HEK293 (cell line): Measurements from ENCODE around the gene SFXN3.

Experiments
- CTCF ChIA-PET: fragments of 350-600 bp; formaldehyde crosslinking; extraction: SDS; loops from one replicate; lab custom pipeline; 2021; ENCODE audit warnings: antibody characterized with exemption; lab: Yijun Ruan, JAX
- POLR2A ChIA-PET: fragments of 300-600 bp; formaldehyde crosslinking; extraction: SDS; loops from one replicate; lab custom pipeline; 2020; ENCODE audit warnings: antibody characterized with exemption, inconsistent platforms; lab: Yijun Ruan, JAX
- H3K27ac ChIP-seq: fragments of 200-500 bp; sonication (Bioruptor generic); 2 replicates; pipeline ENCODE4 v1.5.1; 2014; ENCODE audit warnings: low read depth, low read length, control low read depth, inconsistent platforms; ENCODE audit errors: extremely low read depth
- H3K36me3 ChIP-seq, 2 experiments: fragments of 200-500 bp in 1 of 2; sonication (Bioruptor generic) in 1 of 2; 1 replicate in 1 of 2; 2 replicates in 1 of 2; pipeline ENCODE4 v1.5.1; 2014 to 2017; ENCODE audit warnings: inconsistent platforms in 2 of 2, low read length in 2 of 2; ENCODE audit not compliant: control insufficient read depth in 2 of 2, insufficient read depth in 1 of 2
- H3K4me1 ChIP-seq: fragments of 200-500 bp; sonication (Bioruptor generic); 2 replicates; pipeline ENCODE4 v1.5.1; 2014; ENCODE audit warnings: mild to moderate bottlenecking, low read length, inconsistent platforms; ENCODE audit not compliant: control insufficient read depth, insufficient read depth
- H3K4me3 ChIP-seq: 2 replicates; pipeline ENCODE4 v1.5.1; 2011; ENCODE audit warnings: low read depth, mild to moderate bottlenecking, control low read depth, low read length, moderate library complexity
- H3K9me3 ChIP-seq: fragments of 200-500 bp; sonication (Bioruptor generic); 2 replicates; pipeline ENCODE4 v1.5.1; 2014; ENCODE audit warnings: low read depth, low read length, inconsistent platforms; ENCODE audit not compliant: control insufficient read depth, insufficient read depth
- CTCF ChIP-seq: fragments of 450-650 bp; formaldehyde crosslinking; IDR thresholded peaks from 2 replicates; pipeline ENCODE4 v1.5.1; 2016; ENCODE audit warnings: missing biosample characterization, missing genetic modification characterization
- GLI2 ChIP-seq: fragments of 450-650 bp; formaldehyde crosslinking; IDR thresholded peaks from 2 replicates; pipeline ENCODE4; 2017; ENCODE audit warnings: missing biosample characterization, missing genetic modification characterization, low read depth, borderline replicate concordance
- KLF10 ChIP-seq: fragments of 450-650 bp; IDR thresholded peaks from 2 replicates; pipeline ENCODE4 v1.5.1; 2018; ENCODE audit warnings: missing biosample characterization, mild to moderate bottlenecking, missing genetic modification characterization
- KLF8 ChIP-seq: fragments of 450-650 bp; formaldehyde crosslinking; IDR thresholded peaks from 2 replicates; pipeline ENCODE4 v1.5.1; 2016; ENCODE audit warnings: missing biosample characterization, missing genetic modification characterization
- OVOL3 ChIP-seq: fragments of 450-650 bp; formaldehyde crosslinking; IDR thresholded peaks from 2 replicates; pipeline ENCODE4 v1.5.1; 2016; ENCODE audit warnings: missing biosample characterization, missing genetic modification characterization
- PRDM1 ChIP-seq: fragments of 450-650 bp; formaldehyde crosslinking; IDR thresholded peaks from 2 replicates; pipeline ENCODE4; 2016; ENCODE audit warnings: missing biosample characterization, missing genetic modification characterization
- REST ChIP-seq: fragments of 450-650 bp; formaldehyde crosslinking; IDR thresholded peaks from 2 replicates; pipeline ENCODE4 v1.5.1; 2016; ENCODE audit warnings: missing biosample characterization, missing genetic modification characterization
- SCRT1 ChIP-seq: fragments of 450-650 bp; formaldehyde crosslinking; IDR thresholded peaks from 2 replicates; pipeline ENCODE4 v1.5.1; 2016; ENCODE audit warnings: missing biosample characterization, missing genetic modification characterization, borderline replicate concordance
- SCRT2 ChIP-seq: fragments of 450-650 bp; formaldehyde crosslinking; IDR thresholded peaks from 2 replicates; pipeline ENCODE4 v1.5.1; 2016; ENCODE audit warnings: missing biosample characterization, missing genetic modification characterization
- YY1 ChIP-seq: fragments of 450-650 bp; formaldehyde crosslinking; IDR thresholded peaks from 2 replicates; pipeline ENCODE4 v1.5.1; 2018; ENCODE audit warnings: missing biosample characterization, missing genetic modification characterization
- ZBTB6 ChIP-seq: fragments of 450-650 bp; formaldehyde crosslinking; IDR thresholded peaks from 2 replicates; pipeline ENCODE4 v1.5.1; 2017; ENCODE audit warnings: missing biosample characterization, missing genetic modification characterization
- ZFP37 ChIP-seq: fragments of 450-650 bp; formaldehyde crosslinking; IDR thresholded peaks from 2 replicates; pipeline ENCODE4 v1.5.1; 2016; ENCODE audit warnings: missing biosample characterization, missing genetic modification characterization
- ZNF138 ChIP-seq: fragments of 450-650 bp; formaldehyde crosslinking; IDR thresholded peaks from 2 replicates; pipeline ENCODE4 v1.5.1; 2016; ENCODE audit warnings: missing biosample characterization, missing genetic modification characterization, borderline replicate concordance
- ZNF148 ChIP-seq: fragments of 450-650 bp; formaldehyde crosslinking; IDR thresholded peaks from 2 replicates; pipeline ENCODE4 v1.5.0; 2017; ENCODE audit warnings: missing biosample characterization, missing genetic modification characterization, borderline replicate concordance
- ZNF2 ChIP-seq: fragments of 450-650 bp; formaldehyde crosslinking; IDR thresholded peaks from 2 replicates; pipeline ENCODE4 v1.5.1; 2016; ENCODE audit warnings: missing biosample characterization, missing genetic modification characterization
- ZNF202 ChIP-seq: fragments of 450-650 bp; formaldehyde crosslinking; IDR thresholded peaks from 2 replicates; pipeline ENCODE4 v1.5.1; 2016; ENCODE audit warnings: missing biosample characterization, missing genetic modification characterization, borderline replicate concordance
- ZNF221 ChIP-seq: fragments of 450-650 bp; formaldehyde crosslinking; IDR thresholded peaks from 2 replicates; pipeline ENCODE4 v1.5.1; 2017; ENCODE audit warnings: missing biosample characterization, missing genetic modification characterization, borderline replicate concordance
- ZNF24 ChIP-seq: fragments of 450-650 bp; formaldehyde crosslinking; IDR thresholded peaks from 2 replicates; pipeline ENCODE4 v1.5.1; 2016; ENCODE audit warnings: missing biosample characterization, missing genetic modification characterization
- ZNF335 ChIP-seq: fragments of 450-650 bp; formaldehyde crosslinking; conservative IDR thresholded peaks from 2 replicates; pipeline ENCODE4 v1.5.1; 2016; ENCODE audit warnings: missing biosample characterization, missing genetic modification characterization
- ZNF544 ChIP-seq: fragments of 450-650 bp; formaldehyde crosslinking; IDR thresholded peaks from 2 replicates; pipeline ENCODE4 v1.5.0; 2017; ENCODE audit warnings: missing biosample characterization, missing genetic modification characterization
- ZNF624 ChIP-seq: fragments of 450-650 bp; formaldehyde crosslinking; IDR thresholded peaks from 2 replicates; pipeline ENCODE4 v1.5.1; 2017; ENCODE audit warnings: missing biosample characterization, missing genetic modification characterization
- ZNF747 ChIP-seq: fragments of 450-650 bp; formaldehyde crosslinking; IDR thresholded peaks from 2 replicates; pipeline ENCODE4 v1.5.1; 2016; ENCODE audit warnings: missing biosample characterization, missing genetic modification characterization
- ZNF777 ChIP-seq: fragments of 450-650 bp; formaldehyde crosslinking; IDR thresholded peaks from 2 replicates; pipeline ENCODE4 v1.5.1; 2017; ENCODE audit warnings: missing biosample characterization, missing genetic modification characterization, borderline replicate concordance

The SFXN3 gene

GRCh38 chr10:101054876-101055275 is 23.8 kb downstream of the SFXN3 start (continued):
- TF ChIP-seq ZNF747 (tag by site-specific recombination): no peak
- TF ChIP-seq ZFP37 (tag by site-specific recombination): no peak
- no peak for TF ChIP-seq KLF10
- TF ChIP-seq ZNF148: no peak
- no peak for TF ChIP-seq ZNF624 (tag by site-specific recombination)
- no peak for TF ChIP-seq ZNF221 (tag by site-specific recombination)
- TF ChIP-seq ZNF202: no peak
- TF ChIP-seq ZNF335 (tag by site-specific recombination): no peak
- TF ChIP-seq ZNF777 (tag by site-specific recombination): no peak
- TF ChIP-seq ZNF138: no peak
- no peak for TF ChIP-seq ZNF24 (tag by site-specific recombination)
- no peak for TF ChIP-seq ZBTB6 (tag by site-specific recombination)
- no peak for TF ChIP-seq SCRT2

- Histone ChIP-seq H3K36me3 (peaks cover 13 to 21% of the 10 kb centered on the region in 2 experiments; a peak in 2 of 3 replicates), H3K4me3 (no peak overlapping the region), H3K4me1 (peaks cover 6% of the 10 kb centered on the region), H3K9me3 (no peaks in the 10 kb centered on the region), H3K27ac (no peak overlapping the region)
- TF ChIP-seq CTCF (tag by site-specific recombination) (peak; percentile 42; the same call in 1 of the 2 replicates), PRDM1 (0 out of 2 replicates have a peak, but pooled peaks have one; percentile 35), GLI2 (no peak), ZNF544 (tag by site-specific recombination) (no peak), YY1 (tag by site-specific recombination) (no peak), SCRT1 (tag by site-specific recombination) (no peak), ZNF2 (tag by site-specific recombination) (no peak), KLF8 (no peak), REST (no peak), OVOL3 (tag by site-specific recombination) (no peak)
- POLR2A ChIA-PET: interaction anchor here (1.3 to 1.4 kb wide), 2 partner anchors 11 to 12 kb away, joined by 3 to 6 read pairs; no protein-coding TSS in a partner anchor
- CTCF ChIA-PET: interaction anchor here (0.6 to 7.0 kb wide), 10 partner anchors 8 to 158 kb away, joined by 3 to 96 read pairs (median 4); no protein-coding TSS in a partner anchor
Observed at GRCh38 chr10:101055411-101055810, 24.4 kb downstream of the SFXN3 start.
